ENCODE results near the gene TOPBP1. TPM values are rescaled to one million over a fixed set of nuclear protein-coding genes. Genes with fewer than 3 reads are reported as not detected.

Gene TOPBP1
- total RNA-seq, 1 donor from 2014 or later: 18.2 TPM

- TF ChIP-seq CTCF (IDR thresholded peaks at IDR 0.05): no peak
- Histone ChIP-seq H3K9me3 (no peaks in the 10 kb centered on the region), H3K4me1 (peaks cover 27% of the 10 kb centered on the region), H3K4me3 (no peak overlapping the region), H3K36me3 (peaks cover 42% of the 10 kb centered on the region), H3K27me3 (ENCODE audit: low read depth) (no peaks in the 10 kb centered on the region), H3K27ac (no peak overlapping the region)
- no peak for ATAC-seq
- no peak for DNase-seq
- intact Hi-C loops (cut with DNase I): no loop called here
These were observed 1.9 kb downstream of the TOPBP1 start for GRCh38 chr3:133659806-133660205.

GRCh38 chr3:133655731-133656515 is 5.8 kb downstream of the TOPBP1 start:
- TF ChIP-seq CTCF (IDR thresholded peaks at IDR 0.05): no peak
- H3K27me3 ChIP-seq (ENCODE audit: low read depth): no peaks in the 10 kb centered on the region
- H3K4me1 ChIP-seq: peaks cover 9% of the 10 kb centered on the region
- DNase-seq (no peak), ATAC-seq (no peak)
- peaks cover 80% of the 10 kb centered on the region for H3K36me3 ChIP-seq
- H3K27ac ChIP-seq: no peak overlapping the region
- H3K9me3 ChIP-seq: no peaks in the 10 kb centered on the region
- intact Hi-C loops (cut with DNase I): no loop called here
- no peak overlapping the region for H3K4me3 ChIP-seq

GRCh38 chr3:133649486-133650068 is 12.2 kb downstream of the TOPBP1 start:
- no peaks in the 10 kb centered on the region for H3K4me1 ChIP-seq
- H3K9me3 ChIP-seq: no peaks in the 10 kb centered on the region
- H3K36me3 ChIP-seq: peaks cover 82% of the 10 kb centered on the region
- intact Hi-C loops (cut with DNase I): no loop called here
- DNase-seq (no peak), ATAC-seq (no peak)
- no peak for TF ChIP-seq CTCF (IDR thresholded peaks at IDR 0.05)
- H3K27me3 ChIP-seq (ENCODE audit: low read depth): no peaks in the 10 kb centered on the region
- no peak overlapping the region for H3K4me3 ChIP-seq
- no peak overlapping the region for H3K27ac ChIP-seq

GRCh38 chr3:133644768-133645167 is 17.0 kb downstream of the TOPBP1 start:
- no peak for ATAC-seq
- Histone ChIP-seq H3K9me3 (no peaks in the 10 kb centered on the region), H3K4me3 (no peak overlapping the region), H3K27me3 (ENCODE audit: low read depth) (no peaks in the 10 kb centered on the region), H3K27ac (no peak overlapping the region), H3K36me3 (peaks cover 84% of the 10 kb centered on the region), H3K4me1 (no peaks in the 10 kb centered on the region)
- no peak for TF ChIP-seq CTCF (IDR thresholded peaks at IDR 0.05)
- intact Hi-C loops (cut with DNase I): no loop called here
- no peak for DNase-seq

GRCh38 chr3:133643611-133644010 is 18.1 kb downstream of the TOPBP1 start:
- TF ChIP-seq CTCF (IDR thresholded peaks at IDR 0.05): no peak
- Histone ChIP-seq H3K4me3 (no peak overlapping the region), H3K4me1 (no peaks in the 10 kb centered on the region), H3K27ac (no peak overlapping the region), H3K27me3 (ENCODE audit: low read depth) (no peaks in the 10 kb centered on the region), H3K36me3 (peaks cover 80% of the 10 kb centered on the region), H3K9me3 (no peaks in the 10 kb centered on the region)
- DNase-seq: no peak
- no peak for ATAC-seq
- intact Hi-C loops (cut with DNase I): no loop called here
